ENCODE data around the gene JPH4.
"Not testable (repeated sequence)": the region's sequence is repeated elsewhere in the genome, so short reads cannot be mapped to it uniquely, and the experiment has no call there.

The JPH4 gene

DNA sequence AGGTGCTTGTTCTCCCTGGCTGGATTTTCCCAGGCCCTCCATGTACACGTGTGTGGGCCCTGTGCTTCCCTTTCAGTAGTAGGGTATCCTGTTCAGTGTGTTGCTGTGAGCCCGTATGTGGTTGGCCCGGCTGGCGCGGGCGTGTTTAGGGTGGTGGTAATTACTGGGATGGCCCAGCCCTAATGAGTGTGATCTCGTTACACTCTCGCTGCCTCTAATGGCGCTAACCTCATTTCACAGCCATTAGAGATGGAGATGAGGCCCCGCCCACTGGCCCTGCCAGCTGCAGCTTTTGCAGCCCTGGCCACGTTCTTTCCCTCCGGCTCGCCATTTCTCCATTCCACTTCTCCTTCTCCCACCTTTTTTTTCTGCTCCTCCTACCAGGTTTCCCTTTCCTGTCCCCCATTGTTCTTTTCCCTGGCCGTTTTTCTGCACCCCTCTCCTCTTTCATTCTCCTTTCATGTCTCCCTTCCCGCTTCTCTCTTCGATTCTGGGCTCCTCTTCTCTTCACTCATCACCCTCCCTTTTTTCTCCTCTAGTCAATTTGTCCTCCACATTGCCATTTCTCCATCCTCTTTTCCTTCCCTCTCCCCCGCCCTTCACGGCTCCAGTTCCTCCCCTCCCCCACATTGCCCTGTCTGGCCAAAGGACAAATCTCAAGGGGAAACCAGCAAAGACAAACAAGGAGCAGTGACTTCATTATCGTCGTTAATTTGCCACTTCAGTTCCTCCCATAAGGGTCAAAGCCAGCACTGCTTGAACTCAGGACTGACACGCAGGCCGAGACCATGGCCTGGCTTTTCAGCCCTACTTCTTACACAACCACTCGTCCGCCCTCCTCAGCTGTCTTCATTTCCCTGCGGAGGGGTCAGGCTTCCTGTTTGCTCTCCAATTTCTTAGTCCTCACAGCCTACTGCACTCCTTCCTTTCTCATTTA, 33.8 kb downstream of the JPH4 start:
- DNase-seq = no peak

- no peak for DNase-seq
These were observed 35.2 kb downstream of the JPH4 start for GRCh38 chr14:23543403-23543802.

DNA sequence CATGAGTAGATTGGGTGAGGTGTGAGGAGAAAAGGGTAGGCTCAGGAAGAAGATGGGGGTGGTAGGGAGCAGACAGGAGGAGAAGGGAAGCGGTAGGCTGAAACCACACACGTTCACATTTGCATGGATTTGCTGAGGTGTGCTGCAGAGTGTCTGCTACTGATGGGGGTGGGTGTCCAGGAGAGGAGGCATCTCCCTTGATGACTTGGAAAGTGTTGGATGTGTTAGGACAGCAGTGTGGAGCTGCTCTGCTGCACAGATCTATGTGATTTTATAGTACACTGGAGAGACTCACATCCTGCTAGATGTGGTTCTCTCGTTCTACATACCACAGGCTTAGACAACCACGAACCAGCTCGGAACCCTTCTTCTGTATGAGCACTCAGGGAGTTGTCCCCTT, 36.3 kb downstream of the JPH4 start:
- DNase-seq = no peak

DNA sequence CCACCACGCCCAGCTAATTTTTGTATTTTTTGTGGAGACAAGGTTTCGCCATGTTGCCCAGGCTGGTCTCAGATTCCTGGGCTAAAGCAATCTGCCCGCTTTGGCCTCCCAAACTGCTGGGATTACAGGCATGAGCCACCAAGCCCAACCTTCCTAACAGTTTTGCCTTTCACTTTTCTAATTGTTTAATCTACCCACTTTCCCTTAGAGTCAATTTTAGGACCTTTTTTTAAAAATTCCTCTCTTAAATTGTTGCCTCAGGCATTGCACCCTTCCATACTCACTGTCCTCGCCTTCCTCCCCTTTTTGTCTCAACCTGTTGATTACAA, 38.5 kb downstream of the JPH4 start:
- DNase-seq = no peak

DNA sequence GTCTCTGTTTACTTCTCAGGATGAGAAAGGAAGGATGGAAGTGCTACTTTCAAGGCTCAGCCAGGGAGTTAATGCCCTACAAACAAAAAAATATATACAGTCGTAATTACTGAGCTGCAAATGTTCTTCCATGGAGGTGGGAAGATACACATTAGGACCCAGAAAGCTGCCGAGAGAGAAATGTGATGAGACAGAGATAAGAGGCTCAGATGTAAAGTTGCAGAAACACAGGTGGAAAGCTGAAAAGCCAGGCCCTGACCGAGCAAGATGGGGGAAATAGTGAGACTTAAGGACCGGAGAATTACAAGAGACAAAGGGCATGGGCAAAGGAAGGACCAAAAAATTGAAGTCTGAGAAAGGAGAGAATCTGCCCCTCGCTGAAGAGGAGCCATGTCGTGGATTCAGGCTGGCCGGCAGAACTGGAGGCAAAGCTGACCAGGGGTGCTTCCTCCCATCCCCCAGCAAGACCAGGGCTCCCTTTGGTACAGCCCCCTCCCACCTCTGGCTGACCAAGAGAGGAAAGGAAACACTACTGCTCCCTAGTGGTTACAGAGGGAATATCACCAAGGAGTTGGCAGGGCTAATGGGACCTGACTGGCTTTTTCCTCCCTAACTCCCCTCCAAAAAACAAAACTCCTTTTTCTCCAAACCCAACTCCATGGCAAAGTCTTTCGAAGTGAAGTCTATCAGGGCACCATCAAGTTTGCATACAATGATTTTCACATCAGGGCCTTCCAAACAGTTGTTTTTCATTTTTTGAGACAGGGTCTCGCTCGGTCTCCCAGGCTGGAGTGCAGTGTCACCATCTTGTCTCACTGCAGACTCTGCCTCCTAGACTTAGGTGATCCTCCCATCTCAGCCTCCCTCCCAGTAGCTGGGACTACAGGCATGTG, 39.1 kb downstream of the JPH4 start:
- peak; percentile 34 for DNase-seq

DNA sequence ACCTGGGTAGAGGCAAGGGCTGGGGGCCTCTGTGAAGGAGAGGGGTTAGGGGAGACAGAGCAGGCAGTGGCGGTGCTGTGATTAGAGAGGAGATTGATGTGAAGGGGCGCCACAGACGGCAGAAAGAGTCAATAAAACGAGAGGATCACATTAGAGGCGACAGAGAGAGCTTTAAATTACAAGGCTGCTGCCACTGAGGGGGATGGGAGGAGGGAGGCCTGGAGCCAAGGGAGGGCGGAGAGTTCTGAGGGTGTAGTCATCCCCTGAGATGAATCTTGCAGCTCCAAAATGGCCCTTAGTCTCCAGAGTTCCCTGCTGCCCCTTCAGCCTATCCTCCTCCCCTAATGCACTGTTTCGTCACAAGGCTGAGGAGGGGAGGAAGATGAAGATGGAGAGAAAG, 39.8 kb downstream of the JPH4 start:
- no peak for DNase-seq

- no peak for DNase-seq
These were observed 40.4 kb downstream of the JPH4 start for GRCh38 chr14:23538050-23538718.

- no peak for DNase-seq
These were observed 41.1 kb downstream of the JPH4 start for GRCh38 chr14:23537351-23538049.

GRCh38 chr14:23536906-23537305, 41.7 kb downstream of the JPH4 start:
- DNase-seq = not testable (repeated sequence)

GRCh38 chr14:23536494-23536893, 42.1 kb downstream of the JPH4 start:
- DNase-seq = no peak

DNA sequence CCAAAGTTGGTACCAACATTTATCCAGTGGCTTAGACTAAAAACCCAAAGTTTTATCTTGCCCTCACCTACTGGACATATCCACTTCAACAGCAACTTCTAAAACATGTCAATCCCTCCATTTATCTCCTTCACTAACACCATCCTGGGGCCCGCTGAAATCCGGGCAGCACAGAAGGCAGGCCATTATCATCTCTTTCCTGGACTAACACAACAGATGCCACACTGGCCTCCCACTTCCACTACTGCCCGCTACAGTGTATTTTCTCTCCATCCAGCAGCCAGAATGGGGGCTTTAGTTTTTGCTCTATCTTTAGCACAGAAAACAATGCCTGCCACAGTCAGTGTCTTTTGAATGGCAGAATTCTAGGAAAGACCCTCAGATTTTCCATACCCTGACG, 42.6 kb downstream of the JPH4 start:
- DNase-seq = no peak

DNA sequence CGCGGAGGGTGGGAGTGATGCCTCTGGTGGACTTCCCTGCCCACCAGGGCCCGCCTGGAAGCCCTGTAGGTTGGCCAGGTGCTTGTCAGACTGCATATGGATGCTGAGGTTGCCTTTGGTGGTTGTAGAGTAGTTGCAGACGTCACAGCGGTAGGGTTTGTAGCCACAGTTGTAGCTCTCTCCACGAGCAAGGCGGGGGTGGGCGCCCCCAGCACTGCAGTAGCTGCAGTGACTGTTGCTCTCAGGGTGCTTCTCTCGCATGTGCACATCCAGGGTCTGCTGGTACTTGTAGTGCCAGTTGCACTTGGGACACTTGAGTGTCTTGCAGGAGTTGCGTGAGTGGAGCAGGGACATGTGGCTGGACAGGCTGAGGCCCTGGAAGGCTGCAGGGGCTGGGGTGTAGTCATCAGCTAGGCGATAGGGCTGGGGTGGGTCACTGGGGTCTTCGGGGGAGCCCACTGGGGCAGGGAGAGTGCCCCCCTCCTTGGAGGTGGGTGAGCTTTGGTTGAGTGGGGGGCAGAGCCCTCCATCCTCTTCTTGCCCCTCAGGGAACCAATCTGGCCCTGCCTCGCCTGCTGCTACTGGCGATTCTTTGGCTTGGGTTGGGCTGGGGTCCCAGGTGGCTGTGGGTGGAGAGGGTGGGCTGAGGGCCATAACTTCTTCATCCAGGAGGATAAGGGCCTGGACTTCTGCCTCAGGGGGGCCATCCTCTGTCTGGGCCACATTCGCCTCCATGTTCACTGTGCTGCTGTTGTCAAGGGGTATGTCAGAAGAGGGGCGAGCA, 44.7 kb downstream of the JPH4 start:
- DNase-seq = no peak

GRCh38 chr14:23532658-23533057, 45.9 kb downstream of the JPH4 start:
- DNase-seq = no peak

GRCh38 chr14:23531391-23531790, 47.2 kb downstream of the JPH4 start:
- DNase-seq = no peak

- no peak for DNase-seq
These were observed 48.1 kb downstream of the JPH4 start for GRCh38 chr14:23530375-23531055.

- DNase-seq = no peak
These were observed 49.6 kb downstream of the JPH4 start for GRCh38 chr14:23529016-23529415.

- no peak for DNase-seq
These were observed 50.0 kb downstream of the JPH4 start for GRCh38 chr14:23528555-23528954.

DNA sequence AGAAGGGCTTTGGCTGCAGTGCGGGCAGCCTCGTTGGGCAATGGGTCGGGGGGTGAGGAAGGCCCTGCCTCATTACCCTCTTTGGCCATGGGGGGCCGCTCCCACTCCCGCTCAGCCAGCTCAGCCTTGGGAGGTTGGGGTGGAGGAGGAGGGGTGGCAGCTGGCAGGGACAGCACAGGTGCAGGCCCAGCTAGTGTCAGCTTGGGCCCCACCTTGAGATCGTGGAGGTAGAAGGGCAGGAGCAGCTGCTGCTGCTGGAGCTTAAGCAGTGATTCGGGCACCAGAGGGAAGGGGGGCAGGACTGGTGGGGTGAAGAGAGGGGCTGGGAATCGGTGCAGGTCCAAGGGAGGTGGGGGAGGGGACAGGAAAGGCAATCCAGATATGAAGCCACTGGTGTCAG, 53.0 kb downstream of the JPH4 start:
- DNase-seq = no peak

DNA sequence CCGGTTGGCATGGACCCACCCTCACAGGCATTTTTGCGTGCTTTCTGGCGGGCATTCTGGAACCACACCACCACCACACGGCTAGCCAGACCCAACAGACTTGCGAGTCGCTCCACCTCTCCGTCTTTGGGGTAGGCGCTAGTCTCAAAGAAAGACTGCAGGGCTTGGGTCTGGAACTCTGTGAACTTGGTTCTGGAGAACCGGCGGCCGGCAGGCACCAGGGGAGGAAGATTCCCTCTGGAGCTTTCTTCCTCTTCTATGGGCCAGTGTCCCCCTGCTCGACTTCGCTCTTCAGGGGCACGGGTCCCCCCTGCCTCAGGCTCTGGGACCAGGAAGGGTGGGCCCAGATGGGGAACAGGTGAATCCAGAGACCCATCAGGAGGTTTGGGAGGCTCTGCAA, 53.6 kb downstream of the JPH4 start:
- no peak for DNase-seq

DNA sequence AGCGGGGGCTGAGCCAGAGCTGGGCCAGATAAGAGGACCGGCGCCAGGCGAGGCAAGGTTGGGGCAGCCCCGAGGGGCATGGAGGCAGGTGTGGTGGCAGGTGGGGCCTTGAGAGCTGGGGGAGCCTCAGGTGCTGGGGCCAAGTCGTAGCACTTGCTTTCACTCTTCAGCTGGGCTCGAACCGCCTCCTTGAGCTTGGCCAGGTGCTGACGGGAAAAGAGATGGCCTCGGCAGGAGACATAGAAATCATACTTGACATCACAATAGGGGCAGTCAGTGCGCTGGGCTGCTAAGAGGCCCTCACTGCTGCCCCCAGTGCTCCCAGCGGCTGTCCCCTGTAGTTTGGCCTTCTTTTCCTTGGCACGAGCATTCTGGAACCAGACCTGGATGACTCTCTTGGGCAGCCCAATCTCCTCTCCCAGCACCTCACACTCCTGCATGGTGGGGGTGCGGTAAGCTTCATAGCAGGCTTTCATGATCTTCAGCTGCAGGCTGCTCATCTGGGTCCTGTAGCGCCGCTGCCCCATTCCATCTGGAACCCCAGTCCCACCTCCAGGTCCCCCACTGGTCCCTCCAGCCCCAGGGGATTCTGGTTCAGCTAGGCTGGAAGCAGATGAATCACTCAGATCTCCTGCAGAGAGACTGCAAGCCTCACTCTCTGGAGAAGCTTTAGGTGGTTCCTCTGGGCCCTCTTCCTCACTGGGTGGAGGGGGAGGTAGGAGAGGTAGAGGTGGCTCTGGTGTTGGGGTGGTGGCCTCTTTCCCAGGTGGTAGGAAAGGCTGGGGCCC, 55.2 kb downstream of the JPH4 start:
- no peak for DNase-seq

Data from left hindlimb (tissue), 1 donor.